GM21786 (cell line): Measurements from ENCODE around the gene KLHL11.
"Not testable (repeated sequence)": the region's sequence is repeated elsewhere in the genome, so short reads cannot be mapped to it uniquely, and the experiment has no call there.

ENCODE experiments used
- ATAC-seq: cut with Tn5 transposase; IDR thresholded peaks from one replicate; pipeline ENCODE4 v1.9.1; 2021; ENCODE audit not compliant: unreplicated experiment

Gene KLHL11

DNA sequence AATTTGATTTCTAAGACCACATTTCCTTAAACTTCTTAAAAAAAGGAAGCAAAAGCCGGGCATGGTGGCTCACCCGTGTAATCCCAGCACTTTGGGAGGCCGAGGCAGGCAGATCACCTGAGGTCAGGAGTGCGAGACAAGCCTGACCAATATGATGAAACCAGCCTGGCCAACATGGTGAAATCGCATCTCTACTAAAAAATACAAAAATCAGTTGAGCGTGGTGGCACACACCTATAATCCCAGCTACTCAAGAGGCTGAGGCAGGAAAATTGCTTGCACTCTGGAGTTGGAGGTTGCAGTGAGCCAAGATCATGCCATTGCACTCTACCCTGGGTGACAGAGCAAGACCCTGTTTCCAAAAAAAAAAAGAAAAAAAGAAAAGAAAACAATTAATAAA, 24.4 kb downstream of the KLHL11 start:
- ATAC-seq = not testable (repeated sequence)

DNA sequence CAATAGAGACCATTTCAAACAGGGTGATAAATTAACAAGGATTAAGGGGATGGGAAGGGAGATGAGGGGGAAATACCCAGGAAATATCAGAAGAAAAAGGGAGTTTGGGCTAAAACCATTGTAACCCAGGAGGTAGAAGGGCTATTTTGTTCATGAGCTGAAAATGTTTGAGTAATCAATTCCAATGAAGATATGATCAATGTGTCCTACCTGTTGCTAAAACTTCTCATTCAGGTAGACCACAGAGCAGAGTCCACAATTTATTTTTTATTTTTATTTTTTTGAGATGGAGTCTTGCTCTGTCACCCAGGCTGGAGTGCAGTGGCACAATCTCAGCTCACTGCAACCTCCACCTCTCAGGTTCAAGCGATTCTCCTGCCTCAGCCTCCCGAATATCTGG, 25.8 kb downstream of the KLHL11 start:
- not testable (repeated sequence) for ATAC-seq

DNA sequence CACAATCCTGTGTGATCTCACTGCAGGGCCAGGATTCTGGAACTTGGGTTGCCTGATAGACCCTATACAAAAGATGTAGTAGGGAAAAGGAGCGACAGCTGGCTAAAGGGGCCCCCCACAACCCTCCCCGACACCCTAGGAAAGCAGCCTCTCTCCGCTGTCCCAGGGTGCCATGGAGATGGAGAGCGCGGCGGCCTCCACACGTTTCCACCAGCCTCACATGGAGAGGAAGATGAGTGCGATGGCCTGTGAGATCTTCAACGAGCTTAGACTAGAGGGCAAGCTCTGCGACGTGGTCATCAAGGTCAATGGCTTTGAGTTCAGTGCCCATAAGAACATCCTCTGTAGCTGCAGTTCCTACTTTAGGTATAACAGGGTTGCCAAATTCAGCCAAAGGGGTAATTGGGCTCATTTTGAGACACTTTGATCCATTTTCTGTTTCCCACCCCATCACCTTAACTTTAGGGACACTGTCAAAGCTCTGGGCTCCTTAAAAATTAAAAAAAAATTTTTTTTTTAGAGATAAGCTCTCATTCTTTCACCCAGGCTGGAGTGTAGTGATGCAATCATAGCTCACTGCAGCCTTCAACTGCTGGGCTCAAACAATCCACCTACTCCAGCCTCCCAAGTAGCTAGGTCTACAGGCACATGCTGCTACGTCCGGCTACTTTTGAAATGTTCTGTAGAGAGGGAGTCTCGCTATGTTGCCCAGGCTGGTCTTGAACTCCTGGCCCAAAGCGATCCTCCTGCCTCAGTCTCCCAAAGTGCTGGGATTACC, 27.3 kb downstream of the KLHL11 start, which contains the start of gene KLHL10:
TSS of gene KLHL10 (plus strand) at position 65 of the 778 bp plus-strand sequence. CDS start at position 173, 108 bp downstream.
- no peak for ATAC-seq

DNA sequence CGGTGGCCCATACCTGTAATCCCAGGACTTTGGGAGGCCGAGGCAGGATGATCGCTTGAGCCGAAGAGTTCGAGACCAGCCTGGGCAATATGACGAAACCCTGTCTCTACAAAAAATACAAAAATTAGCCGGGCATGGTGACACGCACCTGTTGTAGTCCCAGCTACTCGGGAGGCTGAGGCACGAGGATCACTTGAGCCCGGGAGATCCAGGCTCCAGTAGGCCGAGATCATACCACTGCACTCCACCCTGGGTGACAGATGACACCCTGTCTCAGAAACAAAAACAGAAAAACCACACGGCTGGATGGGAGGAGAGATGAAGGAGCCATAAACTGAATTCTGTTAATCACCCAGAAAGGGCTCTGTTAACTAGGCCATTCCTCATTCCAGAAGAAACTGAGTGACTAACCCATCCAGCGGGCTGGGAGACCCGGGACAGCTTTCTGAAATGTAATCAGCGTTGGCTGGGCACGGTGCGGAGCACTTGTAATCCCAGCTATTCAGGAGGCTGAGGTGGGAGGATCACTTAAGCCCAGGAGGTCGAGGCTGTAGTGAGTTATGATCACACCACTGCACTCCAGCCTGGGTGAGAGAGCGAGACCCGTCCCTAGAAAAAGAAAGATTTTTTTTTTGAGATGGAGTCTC, 28.6 kb downstream of the KLHL11 start:
- no peak for ATAC-seq

DNA sequence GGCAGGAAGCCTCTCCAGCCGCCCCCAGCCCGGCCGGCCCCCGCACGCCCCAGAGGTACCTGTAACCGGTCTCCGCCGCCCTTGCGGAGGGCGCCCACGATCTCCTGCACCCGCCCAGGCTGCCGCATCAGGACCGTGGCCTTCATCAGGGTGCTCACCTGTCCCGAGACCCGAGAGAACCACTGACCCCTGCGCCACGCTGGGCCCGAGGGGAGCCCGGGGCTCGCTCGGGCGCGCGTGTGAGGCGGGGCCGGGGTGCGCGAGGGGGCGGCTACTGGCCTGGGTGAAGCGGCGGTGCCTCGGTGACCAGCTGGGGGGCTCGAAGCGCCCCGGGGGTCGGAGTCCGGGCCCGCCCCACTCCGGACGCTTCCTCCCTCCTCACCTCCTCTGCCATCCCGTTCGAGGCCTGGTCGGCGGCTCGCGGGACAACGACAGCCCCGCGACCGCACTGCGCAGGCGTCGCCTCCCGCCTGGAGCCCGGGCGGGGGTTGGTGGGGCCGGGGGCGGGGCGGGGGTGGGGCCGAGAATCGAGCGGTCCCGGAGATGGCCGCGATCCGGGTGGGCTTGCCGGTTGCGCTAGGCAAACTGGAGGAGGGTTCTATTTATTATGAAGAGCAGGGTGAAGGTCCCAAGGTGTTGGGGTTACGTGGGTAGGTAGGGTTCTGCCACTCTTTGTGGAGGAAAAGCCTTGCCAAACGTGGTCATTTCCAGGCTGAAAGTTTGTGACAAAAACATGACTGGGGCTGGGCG, 29.2 kb downstream of the KLHL11 start, which contains the start of gene NT5C3B:
TSS of gene NT5C3B (minus strand) at position 433 of the 750 bp plus-strand sequence. CDS start at position 394, 39 bp downstream.
- ATAC-seq = no peak

DNA sequence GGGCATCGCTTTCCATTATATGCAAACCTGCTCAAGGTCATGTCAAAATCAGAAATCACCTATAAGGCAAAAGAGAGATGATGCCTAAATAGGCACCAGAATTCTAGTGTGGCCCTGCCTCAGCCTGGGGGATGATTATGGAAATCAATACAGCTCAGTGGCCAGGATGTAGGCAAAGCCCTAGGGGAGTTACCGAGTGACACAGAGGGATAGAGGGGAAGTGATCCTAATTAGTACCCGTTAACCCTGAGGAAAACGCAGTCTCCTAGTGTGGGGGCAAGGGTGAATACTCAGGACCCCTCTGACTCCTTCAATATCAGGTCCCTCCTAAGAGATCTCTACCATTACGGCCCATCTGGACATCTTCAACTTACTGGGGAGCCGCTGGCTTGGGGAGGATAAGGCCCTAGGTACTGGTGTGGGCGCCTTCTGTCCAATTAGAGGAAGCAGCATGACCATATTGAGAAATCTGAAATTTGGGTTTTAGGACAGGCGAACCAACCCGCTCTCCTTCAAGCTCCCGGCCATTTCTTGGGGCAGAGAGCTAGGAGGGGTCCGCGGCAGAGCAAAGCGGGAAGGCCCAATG, 29.9 kb downstream of the KLHL11 start:
- ATAC-seq = no peak

DNA sequence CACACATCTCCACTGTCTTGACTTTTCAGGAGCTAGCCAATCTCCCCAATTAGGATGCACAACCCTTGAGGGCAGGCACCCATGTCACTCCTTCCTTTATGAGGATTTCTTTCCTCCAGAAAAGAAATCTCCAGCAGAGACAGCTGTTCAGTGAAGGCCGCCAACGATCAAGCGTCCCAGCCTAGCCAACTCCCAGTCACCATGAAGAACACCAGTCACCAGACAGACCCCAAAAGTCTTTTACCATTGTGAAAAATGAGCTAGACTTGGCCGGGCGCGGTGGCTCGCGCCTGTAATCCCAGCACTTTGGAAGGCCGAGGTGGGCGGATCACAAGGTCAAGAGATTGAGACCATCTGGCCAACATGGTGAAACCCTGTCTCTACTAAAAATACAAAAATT, 35.3 kb downstream of the KLHL11 start:
- ATAC-seq = not testable (repeated sequence)

DNA sequence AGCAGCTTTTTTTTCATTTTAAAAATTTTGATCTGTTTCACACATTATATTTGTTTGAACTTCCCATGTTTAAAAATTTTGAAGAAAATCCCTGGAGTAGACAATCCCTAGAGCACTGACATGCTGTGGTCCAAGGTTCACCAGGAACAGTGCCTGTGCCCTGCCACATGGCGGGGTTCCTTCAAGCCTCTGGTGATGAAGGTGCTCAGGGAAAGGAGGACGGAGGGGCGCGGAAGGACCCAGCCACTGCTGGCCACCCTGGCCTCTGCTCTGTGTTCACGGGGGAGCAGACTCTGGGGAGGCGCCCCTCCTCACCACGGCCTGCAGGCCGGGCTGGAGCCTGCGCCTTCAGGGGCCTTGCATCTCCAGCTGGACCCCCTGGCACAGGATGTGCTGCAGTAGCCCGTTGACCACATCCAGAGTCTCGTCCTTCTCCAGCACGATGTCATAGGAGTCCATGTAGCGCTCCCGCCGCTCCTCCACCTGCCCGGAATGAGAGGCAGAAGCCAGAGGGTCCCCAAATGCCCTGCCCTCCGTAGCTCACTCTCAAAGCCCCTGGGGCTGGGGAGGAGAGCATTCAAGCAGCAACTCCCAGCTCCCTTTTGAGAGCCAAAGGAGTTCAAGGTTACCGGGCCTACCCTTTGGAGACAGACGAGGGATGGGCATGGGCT, 39.9 kb downstream of the KLHL11 start:
- no peak for ATAC-seq

DNA sequence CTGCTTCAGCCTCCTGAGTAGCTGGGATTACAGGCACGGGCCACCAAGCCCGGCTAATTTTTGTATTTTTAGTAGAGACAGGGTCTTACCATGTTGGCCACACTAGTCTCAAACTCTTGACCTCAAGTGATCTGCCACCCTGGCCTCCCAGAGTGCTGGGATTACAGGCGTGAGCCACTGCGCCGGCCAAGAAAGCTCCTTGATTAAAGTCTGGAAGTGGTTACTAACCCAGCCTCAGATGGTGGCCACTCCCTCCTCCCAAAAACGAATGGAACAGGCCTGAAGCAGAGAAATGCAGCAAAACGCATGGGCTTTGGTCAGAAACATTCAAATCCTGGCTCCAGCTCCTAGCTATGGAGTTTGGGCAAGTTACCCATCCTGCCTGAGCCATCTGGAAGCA, 41.1 kb downstream of the KLHL11 start:
- no peak for ATAC-seq

DNA sequence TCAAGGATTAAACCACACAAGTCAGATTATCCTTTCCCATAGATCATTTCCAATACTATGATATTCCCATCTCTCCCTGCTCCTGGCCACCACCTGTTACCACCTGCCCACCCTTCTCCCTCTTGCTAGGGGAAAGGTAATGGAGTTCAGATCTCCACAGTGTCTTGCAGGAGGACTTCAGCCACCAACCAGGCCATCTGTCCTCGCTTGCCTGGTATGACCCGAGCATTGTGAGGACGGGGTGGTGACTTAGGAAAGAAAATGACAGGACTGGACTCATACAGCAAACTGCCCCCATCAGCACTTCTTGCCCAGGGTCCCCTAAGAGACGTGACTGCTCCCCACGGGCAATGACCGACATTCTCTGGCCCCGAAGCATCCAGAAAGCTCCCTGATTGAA, 41.6 kb downstream of the KLHL11 start:
- ATAC-seq = no peak

DNA sequence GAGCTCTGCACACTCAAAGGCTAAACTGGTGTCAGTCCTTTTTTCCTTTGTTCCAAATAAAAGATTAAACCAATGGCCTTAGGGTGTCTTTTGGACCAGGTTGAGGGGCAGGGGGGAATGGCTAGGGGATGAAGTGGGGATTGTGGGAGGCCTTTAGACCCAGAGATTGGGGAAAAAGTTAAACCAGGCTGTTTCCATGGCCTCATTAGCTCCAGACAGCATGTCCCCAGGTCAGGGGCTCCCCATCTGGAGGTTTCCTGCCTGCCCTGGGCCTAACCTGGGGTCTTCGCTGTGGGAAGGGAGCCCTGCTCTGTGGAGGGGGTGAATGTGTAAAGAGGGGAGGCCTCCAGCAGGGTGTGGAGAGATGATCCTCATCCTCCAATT, 42.1 kb downstream of the KLHL11 start:
- no peak for ATAC-seq

DNA sequence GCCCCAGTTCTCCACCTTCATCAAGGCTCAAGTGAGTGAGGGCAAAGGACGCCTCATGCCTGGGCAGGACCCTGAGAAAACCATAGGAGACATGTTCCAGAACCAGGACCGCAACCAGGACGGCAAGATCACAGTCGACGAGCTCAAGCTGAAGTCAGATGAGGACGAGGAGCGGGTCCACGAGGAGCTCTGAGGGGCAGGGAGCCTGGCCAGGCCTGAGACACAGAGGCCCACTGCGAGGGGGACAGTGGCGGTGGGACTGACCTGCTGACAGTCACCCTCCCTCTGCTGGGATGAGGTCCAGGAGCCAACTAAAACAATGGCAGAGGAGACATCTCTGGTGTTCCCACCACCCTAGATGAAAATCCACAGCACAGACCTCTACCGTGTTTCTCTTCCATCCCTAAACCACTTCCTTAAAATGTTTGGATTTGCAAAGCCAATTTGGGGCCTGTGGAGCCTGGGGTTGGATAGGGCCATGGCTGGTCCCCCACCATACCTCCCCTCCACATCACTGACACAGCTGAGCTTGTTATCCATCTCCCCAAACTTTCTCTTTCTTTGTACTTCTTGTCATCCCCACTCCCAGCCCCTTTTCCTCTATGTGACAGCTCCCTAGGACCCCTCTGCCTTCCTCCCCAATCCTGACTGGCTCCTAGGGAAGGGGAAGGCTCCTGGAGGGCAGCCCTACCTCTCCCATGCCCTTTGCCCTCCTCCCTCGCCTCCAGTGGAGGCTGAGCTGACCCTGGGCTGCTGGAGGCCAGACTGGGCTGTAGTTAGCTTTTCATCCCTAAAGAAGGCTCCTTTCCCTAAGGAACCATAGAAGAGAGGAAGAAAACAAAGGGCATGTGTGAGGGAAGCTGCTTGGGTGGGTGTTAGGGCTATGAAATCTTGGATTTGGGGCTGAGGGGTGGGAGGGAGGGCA, 42.7 kb downstream of the KLHL11 start:
- no peak for ATAC-seq

DNA sequence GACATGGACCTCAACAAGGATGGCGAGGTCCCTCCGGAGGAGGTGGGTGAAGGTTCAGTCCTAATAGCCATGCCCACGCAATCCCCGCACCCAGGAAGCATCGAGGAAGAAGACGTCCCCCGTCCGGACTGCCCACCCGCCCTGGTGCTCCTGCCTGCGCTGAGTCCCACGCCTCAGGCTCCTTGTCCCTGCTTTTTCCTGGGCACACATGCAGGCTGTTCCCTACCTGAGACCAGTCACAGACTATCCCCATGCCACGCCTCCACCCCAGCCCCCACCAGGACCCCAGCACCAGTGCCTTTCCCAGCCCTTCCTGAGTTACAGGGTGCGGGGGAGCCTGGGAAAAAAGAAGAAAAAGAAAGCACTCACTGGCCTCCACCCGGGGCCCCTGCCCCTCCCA, 43.4 kb downstream of the KLHL11 start:
- ATAC-seq = no peak

DNA sequence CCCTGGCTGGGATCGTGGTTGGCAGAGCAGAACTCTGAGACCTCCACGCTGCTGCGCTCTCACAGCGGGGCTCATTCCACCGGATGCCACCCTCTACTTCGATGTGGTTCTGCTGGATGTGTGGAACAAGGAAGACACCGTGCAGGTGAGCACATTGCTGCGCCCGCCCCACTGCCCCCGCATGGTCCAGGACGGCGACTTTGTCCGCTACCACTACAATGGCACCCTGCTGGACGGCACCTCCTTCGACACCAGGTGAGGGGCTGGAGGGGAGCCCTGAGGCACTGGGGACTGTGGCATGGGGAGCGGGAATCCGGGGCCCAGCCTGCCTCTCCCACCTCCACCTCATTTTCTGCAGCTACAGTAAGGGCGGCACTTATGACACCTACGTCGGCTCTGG, 47.2 kb downstream of the KLHL11 start:
- no peak for ATAC-seq

DNA sequence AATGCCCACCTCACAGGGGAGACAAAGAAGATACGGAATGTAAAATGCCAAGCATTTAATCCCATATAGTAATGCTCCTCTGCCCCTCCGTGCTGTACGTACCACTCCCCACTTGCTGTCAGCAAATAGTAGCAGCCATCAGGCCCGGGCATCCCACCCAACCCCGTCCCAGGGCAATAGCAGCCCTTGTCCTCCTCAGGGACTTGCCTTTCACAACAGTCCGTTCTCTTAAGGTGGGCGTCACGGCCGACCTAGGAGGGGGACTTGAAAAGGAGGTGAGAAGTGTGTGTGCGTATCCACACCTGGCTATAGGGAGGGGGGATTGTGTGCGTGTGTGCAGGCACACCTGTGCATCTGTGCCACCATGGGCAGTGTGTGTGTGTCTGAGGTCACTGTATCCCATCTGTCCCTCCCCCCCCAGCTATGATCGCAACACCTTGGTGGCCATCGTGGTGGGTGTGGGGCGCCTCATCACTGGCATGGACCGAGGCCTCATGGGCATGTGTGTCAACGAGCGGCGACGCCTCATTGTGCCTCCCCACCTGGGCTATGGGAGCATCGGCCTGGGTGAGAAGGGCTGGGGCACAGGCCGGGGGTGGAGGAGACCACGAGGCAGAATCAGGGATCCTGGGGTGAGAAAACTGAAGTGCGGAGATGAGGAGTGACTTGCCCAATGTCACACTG, 48.4 kb downstream of the KLHL11 start:
- no peak for ATAC-seq

DNA sequence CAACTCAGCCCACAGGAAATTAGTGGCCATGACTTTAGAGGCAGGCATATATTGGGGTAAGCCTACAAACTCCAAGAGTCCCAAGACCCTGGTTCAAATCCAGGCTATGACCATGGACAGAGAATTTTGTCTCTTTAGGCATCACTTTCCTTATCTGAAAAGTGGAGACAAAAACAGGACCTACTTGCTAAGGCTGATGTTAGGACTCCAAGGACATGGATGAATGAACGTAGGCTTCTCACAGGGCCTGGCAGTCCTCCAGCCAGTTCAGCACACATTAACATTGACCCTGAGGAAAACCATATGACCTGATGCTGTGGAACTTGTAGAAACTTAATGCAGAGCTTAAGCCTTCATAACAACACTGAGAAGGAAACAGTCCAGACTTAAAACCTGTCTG, 51.0 kb downstream of the KLHL11 start:
- ATAC-seq = no peak

DNA sequence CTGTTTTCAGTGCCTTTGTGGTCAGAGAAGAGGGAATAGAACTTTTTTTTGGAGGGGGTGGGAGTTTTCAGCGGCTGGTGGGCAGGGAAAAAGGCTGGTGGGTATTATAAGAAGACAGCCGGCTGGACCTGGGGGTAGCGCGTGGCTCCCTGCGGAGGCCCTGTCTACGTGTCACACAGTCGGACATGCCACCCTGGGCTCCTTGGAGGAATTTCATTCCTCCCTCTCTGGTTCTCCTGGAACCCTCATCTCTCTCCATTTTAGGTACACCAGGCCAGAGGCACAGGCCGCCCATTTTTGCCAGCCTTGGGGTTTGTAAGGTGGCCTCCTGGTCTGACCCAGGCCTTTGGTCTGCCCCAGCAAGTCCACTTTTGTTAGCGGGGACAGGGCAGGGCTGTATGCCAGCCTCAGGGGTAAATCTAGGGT, 51.5 kb downstream of the KLHL11 start:
- no peak for ATAC-seq

DNA sequence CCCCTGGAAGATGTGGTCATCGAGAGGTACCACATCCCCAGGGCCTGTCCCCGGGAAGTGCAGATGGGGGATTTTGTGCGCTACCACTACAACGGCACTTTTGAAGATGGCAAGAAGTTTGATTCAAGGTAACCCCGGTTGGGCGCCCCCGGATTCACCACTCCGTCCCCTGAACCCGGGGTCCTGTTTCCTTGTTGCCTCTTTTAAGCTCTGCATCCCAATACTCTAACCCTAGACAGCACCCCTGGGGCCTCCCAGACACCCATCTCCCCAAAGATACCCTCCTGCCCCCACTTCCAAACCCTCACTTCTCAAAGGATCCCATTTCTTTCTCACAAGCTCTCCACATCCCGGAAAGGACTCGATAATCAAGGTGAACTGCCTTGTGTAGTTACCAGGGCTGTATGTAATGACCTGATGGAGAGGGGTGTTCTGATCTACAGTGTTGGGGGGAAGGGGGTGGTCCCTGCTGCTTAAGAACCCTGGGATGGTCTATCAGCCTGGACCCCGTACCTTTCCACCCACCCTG, 52.0 kb downstream of the KLHL11 start:
- no peak for ATAC-seq
